Omental fat pad (tissue), 4 donors: ENCODE measurements around the gene OXSM. TPM values are rescaled to one million over a fixed set of nuclear protein-coding genes. Genes with fewer than 3 reads are reported as not detected.

Experiments
- ATAC-seq: fragments of 150-250 bp; one replicate; pipeline ENCODE4 v1.9.1; 2016; ENCODE audit warnings: mild to moderate bottlenecking, moderate library complexity; ENCODE audit not compliant: low FRiP score
- DNase-seq: peaks from one replicate; pipeline ENCODE4 v3.0.0-alpha.2; 2019; ENCODE audit warnings: low spot score
- CTCF ChIP-seq, 3 donors: fragments of 450-650 bp; IDR thresholded peaks; one replicate each; pipeline ENCODE4 v1.5.1; 2016 to 2017; ENCODE audit warnings: antibody characterized with exemption in 3 of 3, mild to moderate bottlenecking in 3 of 3, moderate library complexity in 2 of 3
- total RNA-seq, 4 donors: library from RNA; depleted of rRNA; stranded (reverse); fragments of >200 nt; gene quantifications; one replicate each; pipeline ENCODE4 v1.1.0, GENCODE V29; 2016

OXSM gene
- 1 to 10 TPM; 4.9 to 9.1 (median 6.9) TPM for total RNA-seq

DNA sequence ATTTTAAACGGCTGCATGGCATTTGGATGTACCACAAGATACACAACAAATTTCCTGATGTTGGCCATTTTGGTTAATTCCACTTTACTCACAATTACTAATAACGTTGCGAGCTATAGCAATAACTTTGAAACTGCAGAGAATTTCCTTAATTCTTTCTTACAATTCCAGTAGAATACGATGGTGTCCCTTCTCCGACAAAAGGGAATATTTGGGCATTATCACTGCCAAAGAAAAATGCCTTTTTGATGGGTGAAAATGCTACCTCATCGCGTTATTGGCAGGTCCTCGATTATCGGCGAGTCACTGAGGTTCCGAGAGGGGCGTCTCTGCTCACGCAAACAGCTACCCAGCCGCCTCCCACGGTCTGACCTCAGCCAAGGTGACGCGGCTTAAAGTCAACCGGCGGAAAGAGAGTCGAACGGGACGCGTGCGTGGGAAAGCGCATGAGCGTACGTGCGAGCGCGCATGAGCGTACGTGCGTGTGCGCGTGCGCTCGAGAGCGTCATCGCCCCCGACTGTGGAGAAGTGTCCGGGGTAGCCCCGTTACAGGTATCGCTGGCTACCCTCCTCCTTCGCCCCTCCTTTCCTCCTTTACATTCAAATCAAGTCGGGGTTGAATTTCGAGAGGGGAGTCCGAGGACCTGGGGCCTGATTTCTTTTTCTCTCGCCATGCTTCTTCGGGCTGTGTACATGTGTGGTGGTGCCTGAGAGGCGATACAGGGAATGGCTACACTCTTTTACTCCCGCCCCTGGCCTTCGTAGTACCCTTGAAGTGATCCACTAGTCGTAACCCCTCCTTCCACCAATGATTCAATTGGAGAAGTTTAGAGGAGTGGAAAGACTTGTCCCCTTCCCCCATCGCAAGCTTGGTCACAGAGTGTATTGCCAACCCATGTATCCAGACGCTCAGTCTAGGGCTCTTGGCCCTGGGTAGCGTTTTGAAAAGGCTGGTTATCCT, at the start of gene OXSM:
Gene OXSM (plus strand): TSS at position 495 of the 961 bp plus-strand sequence. CDS start 931 bp downstream, outside the sequence.
- no peak for TF ChIP-seq CTCF (IDR thresholded peaks at IDR 0.05)
- ATAC-seq: peak; percentile 99
- DNase-seq: peak; percentile 76

DNA sequence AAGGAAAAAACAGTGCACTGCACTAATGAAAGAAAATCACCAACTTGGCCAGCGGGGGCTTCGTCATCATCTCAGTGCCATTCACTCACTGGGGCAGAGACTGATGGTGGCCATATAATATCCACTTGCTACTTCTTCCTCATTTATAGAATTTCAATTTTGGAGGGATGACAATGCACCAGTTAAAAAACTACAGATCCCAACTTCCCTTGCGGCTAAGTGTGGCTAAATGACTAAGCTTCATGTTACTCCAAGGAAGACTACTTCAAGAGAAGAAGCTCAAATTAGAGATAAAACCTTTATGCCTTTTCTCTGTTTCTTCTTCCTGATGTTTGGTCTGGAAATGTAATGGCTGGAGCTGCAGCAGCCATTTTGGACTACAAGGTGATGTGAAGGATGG, 45.4 kb upstream of the OXSM start:
- ATAC-seq: no peak
- DNase-seq: no peak
- no peak for TF ChIP-seq CTCF (IDR thresholded peaks at IDR 0.05)

GRCh38 chr3:25747033-25747432, 42.9 kb upstream of the OXSM start:
- TF ChIP-seq CTCF (IDR thresholded peaks at IDR 0.05): no peak

GRCh38 chr3:25748189-25748588, 41.7 kb upstream of the OXSM start:
- TF ChIP-seq CTCF (IDR thresholded peaks at IDR 0.05): no peak
- ATAC-seq (no peak), DNase-seq (no peak)

More at GRCh38 chr3:25747033-25747432, 42.9 kb upstream of the OXSM start:
- DNase-seq (no peak), ATAC-seq (no peak)

- no peak for DNase-seq
- no peak for ATAC-seq
Measured at GRCh38 chr3:25749031-25749581, 40.8 kb upstream of the OXSM start.

GRCh38 chr3:25751048-25751447, 38.8 kb upstream of the OXSM start:
- no peak for DNase-seq
- ATAC-seq: no peak
- TF ChIP-seq CTCF (IDR thresholded peaks at IDR 0.05): no peak

More at GRCh38 chr3:25749031-25749581, 40.8 kb upstream of the OXSM start:
- TF ChIP-seq CTCF (IDR thresholded peaks at IDR 0.05): no peak
